ENCODE measurements around the gene GNG13.

Gene GNG13

GRCh38 chr16:817001-817906 is 16.7 kb upstream of the GNG13 start:
- no peak for DNase-seq (ENCODE audit: low read depth, low spot score)
- no peak overlapping the region for H3K4me3 ChIP-seq (ENCODE audit: low read length)

GRCh38 chr16:815861-816260 is 15.3 kb upstream of the GNG13 start:
- DNase-seq (ENCODE audit: low read depth, low spot score): no peak
- no peak overlapping the region for H3K4me3 ChIP-seq (ENCODE audit: low read length)

GRCh38 chr16:814974-815373 is 14.4 kb upstream of the GNG13 start:
- H3K4me3 ChIP-seq (ENCODE audit: low read length): no peak overlapping the region

GRCh38 chr16:813916-814412 is 13.4 kb upstream of the GNG13 start:
- DNase-seq (ENCODE audit: low read depth, low spot score): no peak

More at GRCh38 chr16:814974-815373, 14.4 kb upstream of the GNG13 start:
- DNase-seq (ENCODE audit: low read depth, low spot score): no peak

GRCh38 chr16:813204-813915 is 12.8 kb upstream of the GNG13 start:
- DNase-seq (ENCODE audit: low read depth, low spot score): no peak
- no peak overlapping the region for H3K4me3 ChIP-seq (ENCODE audit: low read length)

More at GRCh38 chr16:813916-814412, 13.4 kb upstream of the GNG13 start:
- no peak overlapping the region for H3K4me3 ChIP-seq (ENCODE audit: low read length)

- H3K4me3 ChIP-seq (ENCODE audit: low read length): peak overlapping the region; percentile 80
- DNase-seq (ENCODE audit: low read depth, low spot score): no peak
Measured at GRCh38 chr16:808085-808386, 7.5 kb upstream of the GNG13 start.

- peak overlapping the region; percentile 80 for H3K4me3 ChIP-seq (ENCODE audit: low read length)
- peak; percentile 76 for DNase-seq (ENCODE audit: low read depth, low spot score)
Measured at GRCh38 chr16:807347-808084, 7.0 kb upstream of the GNG13 start.

GRCh38 chr16:805474-805873 is 4.9 kb upstream of the GNG13 start:
- H3K4me3 ChIP-seq (ENCODE audit: low read length): no peak overlapping the region
- no peak for DNase-seq (ENCODE audit: low read depth, low spot score)

GRCh38 chr16:804193-805048 is 3.9 kb upstream of the GNG13 start:
- no peak for DNase-seq (ENCODE audit: low read depth, low spot score)
- no peak overlapping the region for H3K4me3 ChIP-seq (ENCODE audit: low read length)

GRCh38 chr16:803754-804080 is 3.2 kb upstream of the GNG13 start:
- peak; percentile 59 for DNase-seq (ENCODE audit: low read depth, low spot score)
- H3K4me3 ChIP-seq (ENCODE audit: low read length): no peak overlapping the region

- H3K4me3 ChIP-seq (ENCODE audit: low read length): no peak overlapping the region
- no peak for DNase-seq (ENCODE audit: low read depth, low spot score)
Measured at GRCh38 chr16:802914-803753, 2.6 kb upstream of the GNG13 start.

GRCh38 chr16:802461-802860 is 1.9 kb upstream of the GNG13 start:
- H3K4me3 ChIP-seq (ENCODE audit: low read length): no peak overlapping the region
- no peak for DNase-seq (ENCODE audit: low read depth, low spot score)

- no peak overlapping the region for H3K4me3 ChIP-seq (ENCODE audit: low read length)
- no peak for DNase-seq (ENCODE audit: low read depth, low spot score)
Measured at GRCh38 chr16:801584-802363, 1.2 kb upstream of the GNG13 start.

- H3K4me3 ChIP-seq (ENCODE audit: low read length): no peak overlapping the region
- no peak for DNase-seq (ENCODE audit: low read depth, low spot score)
Measured at GRCh38 chr16:800834-801511, 439 bp upstream of the GNG13 start.

GRCh38 chr16:799111-799947 is 1.2 kb downstream of the GNG13 start:
- H3K4me3 ChIP-seq (ENCODE audit: low read length): no peak overlapping the region
- DNase-seq (ENCODE audit: low read depth, low spot score): no peak

- H3K4me3 ChIP-seq (ENCODE audit: low read length): no peak overlapping the region
- no peak for DNase-seq (ENCODE audit: low read depth, low spot score)
Measured at GRCh38 chr16:798666-799065, 1.9 kb downstream of the GNG13 start.
